PFSK-1 (cell line): ENCODE results near the gene MAJIN.

Experiments
- POLR2AphosphoS5 ChIP-seq: IDR thresholded peaks from 2 replicates; pipeline ENCODE4 v1.6.1; 2012; ENCODE audit warnings: low read depth, mild to moderate bottlenecking, control low read depth, low read length, moderate library complexity
- SIN3A ChIP-seq: IDR thresholded peaks from 2 replicates; pipeline ENCODE4 v1.6.1; 2012; ENCODE audit warnings: mild to moderate bottlenecking, low read length, moderate library complexity, borderline replicate concordance; ENCODE audit not compliant: insufficient read depth
- TAF1 ChIP-seq: IDR thresholded peaks from 2 replicates; pipeline ENCODE4 v1.6.1; 2012; ENCODE audit warnings: low read length, control low read depth, borderline replicate concordance; ENCODE audit not compliant: insufficient read depth
- TF ChIP-seq, protein P1 (sequence below), 2 experiments: IDR thresholded peaks; 2 replicates each; pipeline versions ENCODE4 v1.6.1 to v1.8.0; 2011 to 2012; ENCODE audit warnings: low read depth in 2 of 2, low read length in 2 of 2, control low read depth in 1 of 2, inconsistent platforms in 1 of 2, mild to moderate bottlenecking in 1 of 2, moderate library complexity in 1 of 2; ENCODE audit not compliant: insufficient read depth in 1 of 2

DNA sequence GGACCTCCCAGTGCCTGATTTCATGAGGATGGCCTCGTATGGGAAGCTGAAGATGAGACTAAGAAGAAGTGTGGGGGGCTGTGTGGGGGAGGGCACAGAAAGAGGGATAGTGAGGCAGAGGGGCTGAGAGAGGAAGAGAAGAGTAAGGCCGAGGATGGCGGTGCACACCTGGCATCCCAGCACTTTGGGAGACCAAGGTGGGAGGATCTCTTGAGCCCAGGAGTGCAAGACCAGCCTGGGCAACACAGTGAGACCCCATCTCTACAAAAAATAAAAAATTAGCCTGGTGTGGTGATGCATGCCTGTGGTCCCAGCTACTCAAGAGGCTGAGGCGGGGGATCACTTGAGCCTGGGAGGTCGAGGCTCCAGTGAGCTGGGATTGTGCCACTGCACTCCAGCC lies 80.0 kb downstream of the MAJIN start:
- TF ChIP-seq POLR2AphosphoS5 (no peak), SIN3A (no peak), TAF1 (no peak)
- TF ChIP-seq, protein P1, sequence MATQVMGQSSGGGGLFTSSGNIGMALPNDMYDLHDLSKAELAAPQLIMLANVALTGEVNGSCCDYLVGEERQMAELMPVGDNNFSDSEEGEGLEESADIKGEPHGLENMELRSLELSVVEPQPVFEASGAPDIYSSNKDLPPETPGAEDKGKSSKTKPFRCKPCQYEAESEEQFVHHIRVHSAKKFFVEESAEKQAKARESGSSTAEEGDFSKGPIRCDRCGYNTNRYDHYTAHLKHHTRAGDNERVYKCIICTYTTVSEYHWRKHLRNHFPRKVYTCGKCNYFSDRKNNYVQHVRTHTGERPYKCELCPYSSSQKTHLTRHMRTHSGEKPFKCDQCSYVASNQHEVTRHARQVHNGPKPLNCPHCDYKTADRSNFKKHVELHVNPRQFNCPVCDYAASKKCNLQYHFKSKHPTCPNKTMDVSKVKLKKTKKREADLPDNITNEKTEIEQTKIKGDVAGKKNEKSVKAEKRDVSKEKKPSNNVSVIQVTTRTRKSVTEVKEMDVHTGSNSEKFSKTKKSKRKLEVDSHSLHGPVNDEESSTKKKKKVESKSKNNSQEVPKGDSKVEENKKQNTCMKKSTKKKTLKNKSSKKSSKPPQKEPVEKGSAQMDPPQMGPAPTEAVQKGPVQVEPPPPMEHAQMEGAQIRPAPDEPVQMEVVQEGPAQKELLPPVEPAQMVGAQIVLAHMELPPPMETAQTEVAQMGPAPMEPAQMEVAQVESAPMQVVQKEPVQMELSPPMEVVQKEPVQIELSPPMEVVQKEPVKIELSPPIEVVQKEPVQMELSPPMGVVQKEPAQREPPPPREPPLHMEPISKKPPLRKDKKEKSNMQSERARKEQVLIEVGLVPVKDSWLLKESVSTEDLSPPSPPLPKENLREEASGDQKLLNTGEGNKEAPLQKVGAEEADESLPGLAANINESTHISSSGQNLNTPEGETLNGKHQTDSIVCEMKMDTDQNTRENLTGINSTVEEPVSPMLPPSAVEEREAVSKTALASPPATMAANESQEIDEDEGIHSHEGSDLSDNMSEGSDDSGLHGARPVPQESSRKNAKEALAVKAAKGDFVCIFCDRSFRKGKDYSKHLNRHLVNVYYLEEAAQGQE (IDR thresholded peaks at IDR 0.05; ENCODE audit: insufficient read depth in 1 of 2, low read depth in 2 of 2, low read length in 2 of 2): no peak
